NT2/D1 (cell line): ENCODE measurements around the gene OPRD1.

Source experiments
- YY1 ChIP-seq: IDR thresholded peaks from 2 replicates; pipeline ENCODE4 v1.6.1; 2011; ENCODE audit not compliant: insufficient read length, insufficient read depth
- ZNF274 ChIP-seq: IDR thresholded peaks from 2 replicates; pipeline ENCODE4 v1.6.1; 2011; ENCODE audit warnings: mild to moderate bottlenecking, low read depth, low read length

- TF ChIP-seq YY1, result no peak
- no peak for TF ChIP-seq ZNF274
These were observed 10.8 kb downstream of the OPRD1 start for GRCh38 chr1:28822799-28823198.
